H1 (cell line): ENCODE data around the gene WDFY4. TPM values are rescaled to one million over a fixed set of nuclear protein-coding genes. Genes with fewer than 3 reads are reported as not detected.

ENCODE experiments used
- CTCF ChIA-PET: fragments of 300-600 bp; sonication (Branson Sonifier 250); formaldehyde crosslinking; loops from one replicate; lab custom pipeline; 2021; ENCODE audit not compliant: partially characterized antibody; lab: Charles Lee
- POLR2A ChIA-PET: fragments of 300-600 bp; sonication (Branson Sonifier 250); formaldehyde crosslinking; loops from one replicate; lab custom pipeline; 2021; ENCODE audit warnings: inconsistent platforms; ENCODE audit not compliant: partially characterized antibody; lab: Charles Lee
- DNase-seq, 2 experiments: peaks; one replicate each; pipeline versions ENCODE4 v3.0.0 to v3.0.0-alpha.2; 2010 to 2022; ENCODE audit warnings: low spot score in 2 of 2, low read depth in 1 of 2, mixed read lengths in 1 of 2
- FAIRE-seq: peaks from 2 replicates; lab custom pipeline; 2011; peaks lifted over from hg19 to GRCh38; lab: Jason Lieb, UNC
- H2AFZ ChIP-seq: 2 replicates; pipeline ENCODE4 v1.8.1; 2012; ENCODE audit warnings: low read length, inconsistent platforms
- H2AK5ac ChIP-seq: 2 replicates; pipeline ENCODE4 v1.6.1; 2013; ENCODE audit warnings: low read depth, low read length
- H2BK120ac ChIP-seq: replicated peaks from 2 replicates; pipeline ENCODE3; 2013; ENCODE audit warnings: low read depth, low read length, inconsistent platforms
- H2BK12ac ChIP-seq: 2 replicates; pipeline ENCODE4 v1.6.1; 2013; ENCODE audit warnings: low read depth, low read length
- H2BK15ac ChIP-seq: 2 replicates; pipeline ENCODE4 v1.6.1; 2013; ENCODE audit warnings: low read length
- H2BK20ac ChIP-seq: 2 replicates; pipeline ENCODE4 v1.6.1; 2013; ENCODE audit warnings: low read length
- H2BK5ac ChIP-seq: 2 replicates; pipeline ENCODE4 v1.6.1; 2013; ENCODE audit warnings: low read depth, low read length
- H3K14ac ChIP-seq: 2 replicates; pipeline ENCODE4 v1.6.1; 2013; ENCODE audit warnings: inconsistent platforms; ENCODE audit not compliant: insufficient read length
- H3K18ac ChIP-seq: 2 replicates; pipeline ENCODE4 v1.6.1; 2013; ENCODE audit warnings: low read length; ENCODE audit errors: extremely low read depth
- H3K23ac ChIP-seq: 2 replicates; pipeline ENCODE4 v1.6.1; 2013; ENCODE audit warnings: inconsistent platforms; ENCODE audit not compliant: insufficient read length
- H3K23me2 ChIP-seq: 2 replicates; pipeline ENCODE4 v1.6.1; 2013; ENCODE audit warnings: low read depth, low read length
- H3K27ac ChIP-seq: 2 replicates; pipeline ENCODE4 v1.6.1; 2011; ENCODE audit warnings: low read depth, low read length, inconsistent platforms
- H3K27me3 ChIP-seq, 4 experiments: replicated peaks in 1 of 4; 1 replicate in 1 of 4; 2 replicates in 3 of 4; pipeline versions ENCODE4 v1.6.1 to v1.8.1; 2011 to 2013; ENCODE audit warnings: low read length in 3 of 4, mild to moderate bottlenecking in 3 of 4, inconsistent platforms in 2 of 4, mixed read lengths in 2 of 4, moderate library complexity in 1 of 4; ENCODE audit not compliant: control insufficient read depth in 3 of 4, insufficient read depth in 3 of 4; ENCODE audit errors: extremely low read depth in 1 of 4
- H3K36me3 ChIP-seq, 4 experiments: 2 replicates each; pipeline versions ENCODE4 v1.6.1 to v1.8.1; 2011 to 2013; ENCODE audit warnings: mild to moderate bottlenecking in 4 of 4, low read length in 3 of 4, moderate library complexity in 2 of 4, control low read depth in 1 of 4, inconsistent platforms in 1 of 4; ENCODE audit not compliant: insufficient read depth in 4 of 4, control insufficient read depth in 2 of 4
- H3K4ac ChIP-seq: replicated peaks from 2 replicates; pipeline ENCODE3; 2013; ENCODE audit warnings: low read length, low read depth, mixed read lengths, inconsistent platforms; ENCODE audit not compliant: insufficient read length
- H3K4me1 ChIP-seq, 4 experiments: replicated peaks in 1 of 4; 1 replicate in 1 of 4; 2 replicates in 3 of 4; pipeline versions ENCODE4 v1.6.1 to v1.8.1; 2011 to 2013; ENCODE audit warnings: low read length in 3 of 4, inconsistent platforms in 2 of 4, mixed read lengths in 1 of 4; ENCODE audit not compliant: insufficient read depth in 4 of 4, control insufficient read depth in 3 of 4
- H3K4me2 ChIP-seq, 2 experiments: 2 replicates each; pipeline versions ENCODE4 v1.6.1 to v1.8.1; 2011 to 2013; ENCODE audit warnings: low read depth in 2 of 2, low read length in 2 of 2, control low read depth in 1 of 2, inconsistent platforms in 1 of 2, mild to moderate bottlenecking in 1 of 2; ENCODE audit not compliant: insufficient read depth in 1 of 2
- H3K4me3 ChIP-seq, 4 experiments: fragments of 200-600, 300-600 bp in 1 of 4; sonication (generic), shearing (Covaris generic), sonication (Bioruptor Twin) in 1 of 4; 2 replicates each; pipeline versions ENCODE4 v1.5.1 to v1.8.1; 2011 to 2016; ENCODE audit warnings: low read length in 4 of 4, low read depth in 3 of 4, control low read depth in 2 of 4, inconsistent platforms in 2 of 4, mild to moderate bottlenecking in 2 of 4, mixed read lengths in 1 of 4, moderate library complexity in 1 of 4; ENCODE audit not compliant: insufficient read depth in 2 of 4; ENCODE audit errors: extremely low read depth in 1 of 4
- H3K56ac ChIP-seq: replicated peaks from 2 replicates; pipeline ENCODE3; 2013; ENCODE audit warnings: low read depth, mild to moderate bottlenecking, mixed read lengths, low read length, inconsistent platforms; ENCODE audit not compliant: insufficient read length
- H3K79me1 ChIP-seq: 2 replicates; pipeline ENCODE4 v1.6.1; 2013; ENCODE audit warnings: low read depth, low read length, control low read depth
- H3K79me2 ChIP-seq, 2 experiments: 2 replicates each; pipeline versions ENCODE4 v1.6.1 to v1.8.1; 2012 to 2013; ENCODE audit warnings: low read length in 2 of 2, mild to moderate bottlenecking in 2 of 2, inconsistent platforms in 1 of 2; ENCODE audit not compliant: insufficient read depth in 2 of 2, control insufficient read depth in 1 of 2
- H3K9ac ChIP-seq, 4 experiments: replicated peaks in 1 of 4; 1 replicate in 1 of 4; 2 replicates in 3 of 4; pipeline versions ENCODE4 v1.6.1 to v1.8.1; 2011 to 2013; ENCODE audit warnings: low read depth in 3 of 4, low read length in 3 of 4, control low read depth in 2 of 4, mild to moderate bottlenecking in 2 of 4, moderate library complexity in 2 of 4, inconsistent platforms in 1 of 4; ENCODE audit errors: extremely low read depth in 1 of 4
- H3K9me3 ChIP-seq, 2 experiments: 2 replicates each; pipeline versions ENCODE4 v1.6.1 to v1.8.1; 2012 to 2013; ENCODE audit warnings: mild to moderate bottlenecking in 2 of 2, moderate library complexity in 2 of 2, control low read depth in 1 of 2, inconsistent platforms in 1 of 2, low read depth in 1 of 2, low read length in 1 of 2, mixed read lengths in 1 of 2; ENCODE audit not compliant: insufficient read depth in 2 of 2
- H4K20me1 ChIP-seq, 2 experiments: replicated peaks in 1 of 2; 2 replicates each; pipeline versions ENCODE3 to v1.8.1; 2011 to 2013; ENCODE audit warnings: inconsistent platforms in 2 of 2, low read length in 2 of 2, mild to moderate bottlenecking in 1 of 2; ENCODE audit not compliant: insufficient read depth in 2 of 2, control insufficient read depth in 1 of 2
- H4K5ac ChIP-seq: 2 replicates; pipeline ENCODE4 v1.6.1; 2013; ENCODE audit warnings: low read length, low read depth, mixed read lengths, inconsistent platforms; ENCODE audit not compliant: insufficient read length
- H4K8ac ChIP-seq: 2 replicates; pipeline ENCODE4 v1.8.0; 2013; ENCODE audit warnings: mild to moderate bottlenecking, moderate library complexity, low read length, inconsistent platforms; ENCODE audit not compliant: insufficient read depth; ENCODE audit errors: extremely low read depth
- H4K91ac ChIP-seq: replicated peaks from 2 replicates; pipeline ENCODE3; 2013; ENCODE audit warnings: low read length, mixed read lengths, inconsistent platforms; ENCODE audit not compliant: insufficient read length
- CBX8 ChIP-seq: fragments of 300-800, 300-1000 bp; sonication (generic); IDR thresholded peaks from 2 replicates; pipeline ENCODE4 v1.7.1; 2016; ENCODE audit warnings: low read depth, low read length, borderline replicate concordance
- CREB1 ChIP-seq: IDR thresholded peaks from 2 replicates; pipeline ENCODE4 v1.6.1; 2012; ENCODE audit warnings: inconsistent platforms
- EZH2 ChIP-seq: fragments of 200-600 bp; sonication (generic); IDR thresholded peaks from 2 replicates; pipeline ENCODE4 v1.7.1; 2012; ENCODE audit warnings: low read depth, mild to moderate bottlenecking, moderate library complexity, low read length, inconsistent platforms; ENCODE audit not compliant: severe bottlenecking
- HDAC6 ChIP-seq: IDR thresholded peaks from one replicate; pipeline ENCODE4 v1.7.1; 2012; ENCODE audit warnings: low read depth, mild to moderate bottlenecking, inconsistent platforms, low read length, moderate library complexity
- JUND ChIP-seq: IDR thresholded peaks from 2 replicates; pipeline ENCODE4 v1.6.1; 2011; ENCODE audit warnings: mild to moderate bottlenecking, improper control_type of control experiment, low read length
- POLR2A ChIP-seq, 2 experiments: IDR thresholded peaks; 1 replicate in 1 of 2; 2 replicates in 1 of 2; pipeline ENCODE4 v1.6.1; 2011; ENCODE audit warnings: low read depth in 2 of 2, low read length in 2 of 2, mild to moderate bottlenecking in 2 of 2; ENCODE audit errors: control extremely low read depth in 1 of 2
- RXRA ChIP-seq: IDR thresholded peaks from 2 replicates; pipeline ENCODE4 v1.6.1; 2011; ENCODE audit warnings: low read depth, mild to moderate bottlenecking, low read length, moderate library complexity; ENCODE audit not compliant: insufficient read depth
- SIN3A ChIP-seq, 2 experiments: IDR thresholded peaks in 1 of 2; conservative IDR thresholded peaks in 1 of 2; 2 replicates each; pipeline ENCODE4 v1.6.1; 2011 to 2012; ENCODE audit warnings: low read length in 2 of 2, improper control_type of control experiment in 1 of 2, low read depth in 1 of 2, mild to moderate bottlenecking in 1 of 2
- SRF ChIP-seq: IDR thresholded peaks from 2 replicates; pipeline ENCODE4 v1.6.1; 2011; ENCODE audit warnings: mild to moderate bottlenecking, low read depth, low read length, moderate library complexity
- TEAD4 ChIP-seq: IDR thresholded peaks from 2 replicates; pipeline ENCODE4 v1.6.1; 2012; ENCODE audit warnings: low read depth, low read length, inconsistent platforms, mixed read lengths
- YY1 ChIP-seq: IDR thresholded peaks from 2 replicates; pipeline ENCODE4 v1.6.1; 2011; ENCODE audit warnings: low read depth, mild to moderate bottlenecking, low read length
- WGBS, 2 experiments: shearing (Covaris generic) in 1 of 2; methylation state at CpG; one replicate each; pipeline versions ENCODE4 v1.1.6 to v1.1.7; 2013 to 2015; ENCODE audit warnings: low lambda C conversion rate in 2 of 2, mixed read lengths in 2 of 2, inconsistent platforms in 1 of 2, low coverage in 1 of 2, missing lambda C conversion rate in 1 of 2; ENCODE audit not compliant: insufficient replicate concordance in 2 of 2, insufficient coverage in 1 of 2, insufficient read length in 1 of 2; ENCODE audit errors: extremely low coverage in 1 of 2, missing lambda C conversion rate in 1 of 2; 5-methylcytosine and 5-hydroxymethylcytosine counted together
- polyA plus RNA-seq, 7 experiments: library from polyadenylated mRNA; depleted of rRNA in 3 of 7; stranded (reverse) in 5 of 7; unstranded in 2 of 7; fragments of >200 nt in 5 of 7; fragments of 200-250 nt in 2 of 7; gene quantifications; 1 replicate in 5 of 7; 2 replicates in 1 of 7; 4 replicates in 1 of 7; pipeline versions ENCODE4 v1.2.1 to v1.2.3, GENCODE V29; 2011 to 2013; ENCODE audit warnings: missing spikeins in 2 of 7, mixed read lengths in 2 of 7
- total RNA-seq: library from RNA; stranded (reverse); fragmentation: NEBNext Ultra II Directional; extraction: Animal tissue kit (Norgen Biotek cat#: 25700); gene quantifications from 2 replicates; pipeline ENCODE4 v1.2.1, GENCODE V29; 2021
- TF ChIP-seq, protein P1 (sequence below): IDR thresholded peaks from 2 replicates; pipeline ENCODE4 v1.6.1; 2012; ENCODE audit warnings: inconsistent platforms

The WDFY4 gene
- total and polyA plus RNA-seq, 2 of the 8 experiments (the other 6 are each of a cell fraction or from before 2014, with no cell fraction given) = not detected

DNA sequence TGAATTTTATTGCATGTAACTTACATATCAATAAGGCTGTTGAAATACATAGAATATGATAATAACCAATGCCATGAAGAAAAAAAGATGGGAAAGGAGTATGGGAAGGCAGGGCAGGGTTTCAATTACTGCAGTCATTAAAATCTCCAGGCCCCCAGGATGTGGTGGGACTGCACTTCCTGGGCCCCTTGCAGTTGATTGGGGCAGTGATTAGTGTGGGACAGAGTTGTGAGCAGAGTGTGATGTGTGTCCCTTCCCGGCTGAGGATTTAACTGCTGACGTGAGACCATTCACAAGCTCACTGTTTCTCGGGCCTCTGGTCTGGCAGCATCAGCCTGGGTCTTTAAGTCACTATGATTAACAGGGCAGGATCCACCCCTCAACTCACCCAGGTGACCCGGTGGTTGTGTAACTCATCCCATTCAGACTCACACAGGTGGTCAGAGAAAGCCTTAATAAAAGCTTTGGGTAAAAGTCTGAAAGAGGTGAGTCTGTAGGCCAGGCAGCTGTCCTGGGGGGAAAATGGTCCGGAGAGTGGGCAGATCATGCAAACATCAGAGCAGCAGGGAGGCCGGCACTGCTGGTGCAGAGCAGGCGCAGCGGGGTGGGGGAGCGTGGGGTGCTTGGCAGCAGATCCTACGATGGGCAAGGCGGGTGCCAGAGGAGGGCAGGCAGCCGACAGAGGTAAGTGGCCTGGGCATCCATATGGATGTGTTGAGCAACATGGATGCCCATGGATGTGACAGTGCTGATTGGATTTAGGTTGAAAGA lies 36.3 kb upstream of the WDFY4 start:
- H2BK5ac ChIP-seq = no peak overlapping the region
- TF ChIP-seq POLR2A (IDR thresholded peaks at IDR 0.05; ENCODE audit: control extremely low read depth in 1 of 2, low read depth in 2 of 2, low read length in 2 of 2) (no peak), SRF (no peak), SIN3A (conservative IDR thresholded peaks at IDR 0.05 in 1 of 2, IDR thresholded peaks at IDR 0.05 in 1 of 2; ENCODE audit: low read depth in 1 of 2, low read length in 2 of 2) (no peak), CBX8 (no peak), JUND (no peak), YY1 (no peak), TEAD4 (no peak), RXRA (no peak), EZH2 (no peak), CREB1 (no peak), HDAC6 (no peak)
- TF ChIP-seq, protein P1, sequence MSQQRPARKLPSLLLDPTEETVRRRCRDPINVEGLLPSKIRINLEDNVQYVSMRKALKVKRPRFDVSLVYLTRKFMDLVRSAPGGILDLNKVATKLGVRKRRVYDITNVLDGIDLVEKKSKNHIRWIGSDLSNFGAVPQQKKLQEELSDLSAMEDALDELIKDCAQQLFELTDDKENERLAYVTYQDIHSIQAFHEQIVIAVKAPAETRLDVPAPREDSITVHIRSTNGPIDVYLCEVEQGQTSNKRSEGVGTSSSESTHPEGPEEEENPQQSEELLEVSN = no peak

More for the DNA sequence above, 36.3 kb upstream of the WDFY4 start:
- H2BK120ac ChIP-seq = no peak overlapping the region
- no peaks in the 10 kb centered on the region for H4K20me1 ChIP-seq
- no peaks in the 10 kb centered on the region for H3K79me2 ChIP-seq
- H3K36me3 ChIP-seq = no peaks in the 10 kb centered on the region
- H3K23me2 ChIP-seq = no peaks in the 10 kb centered on the region; the same call in 1 of the 2 replicates
- FAIRE-seq (no peak), DNase-seq (peak in 1 of 2 experiments; percentile 19)
- CTCF ChIA-PET = interaction anchor here (1.0 to 4.1 kb wide), 5 partner anchors 9 to 97 kb away, joined by 3 to 16 read pairs (median 4); no protein-coding TSS in a partner anchor
- H2AK5ac ChIP-seq = no peak overlapping the region
- no peak overlapping the region for H2BK15ac ChIP-seq
- H3K27me3 ChIP-seq = no peaks in the 10 kb centered on the region
- H2AFZ ChIP-seq = no peak overlapping the region
- no peak overlapping the region for H3K4me2 ChIP-seq
- POLR2A ChIA-PET = no interaction called here
- no peak overlapping the region for H2BK12ac ChIP-seq
- H3K14ac ChIP-seq = no peak overlapping the region
- no peak overlapping the region; the same call in 1 of the 2 replicates for H3K18ac ChIP-seq
- 87% methylated on average over 12 of the region's 12 CpGs; no CpG with 5 or more reads in 1 of the 2 experiments for WGBS, 2 experiments
- H3K4me3 ChIP-seq = no peak overlapping the region
- H3K9ac ChIP-seq = no peak overlapping the region
- H3K23ac ChIP-seq = no peak overlapping the region
- H4K5ac ChIP-seq = no peak overlapping the region
- no peak overlapping the region; the same call in 1 of the 2 replicates for H4K8ac ChIP-seq
- H3K4ac ChIP-seq = no peak overlapping the region
- no peak overlapping the region for H3K56ac ChIP-seq
- no peak overlapping the region for H2BK20ac ChIP-seq
- no peaks in the 10 kb centered on the region for H3K4me1 ChIP-seq
- H3K9me3 ChIP-seq = no peaks in the 10 kb centered on the region
- H4K91ac ChIP-seq = no peak overlapping the region
- H3K27ac ChIP-seq = no peak overlapping the region
- no peaks in the 10 kb centered on the region for H3K79me1 ChIP-seq
